NCI-H1436 treated with DMSO at 0.1 percent for 48 hours (cell line): Measurements from ENCODE around the gene CGN.
"Not testable (repeated sequence)": the region's sequence is repeated elsewhere in the genome, so short reads cannot be mapped to it uniquely, and the experiment has no call there.

Experiments
- DNase-seq: peaks from one replicate; lab custom pipeline; 2025; lab: John Stamatoyannopoulos, UW

The CGN gene

DNA sequence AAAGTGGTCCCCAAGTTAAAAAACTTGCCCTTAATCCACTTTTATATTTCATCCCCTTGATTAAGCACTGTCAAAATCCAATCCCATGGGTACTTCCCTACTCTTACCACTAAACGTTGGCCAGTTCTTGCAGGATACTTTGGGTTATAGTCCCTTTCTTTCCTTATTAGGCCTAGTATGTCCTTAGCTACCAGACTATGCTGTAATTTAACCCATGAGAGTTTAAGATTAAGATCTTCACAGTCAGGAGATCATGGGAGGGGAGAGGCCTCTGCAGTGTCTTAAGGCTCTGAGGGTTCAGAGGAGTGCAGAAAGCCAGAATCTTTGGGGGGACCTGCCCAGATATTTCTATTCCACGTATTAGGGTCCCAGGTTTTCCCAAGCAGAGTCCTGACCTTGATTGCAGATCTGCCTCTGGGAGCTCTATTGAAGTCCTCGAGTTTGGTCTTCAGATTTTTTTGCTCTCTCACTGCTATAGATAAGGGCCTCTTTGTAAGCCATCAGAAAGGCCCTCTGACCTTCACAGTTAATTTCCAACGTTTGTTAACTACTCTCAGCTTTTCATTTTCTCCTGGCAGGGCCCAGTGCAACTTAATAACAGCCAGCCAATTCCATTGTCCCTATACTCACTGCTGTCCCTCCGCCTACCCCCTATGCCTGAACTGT lies 9.0 kb upstream of the CGN start:
- DNase-seq = no peak

DNA sequence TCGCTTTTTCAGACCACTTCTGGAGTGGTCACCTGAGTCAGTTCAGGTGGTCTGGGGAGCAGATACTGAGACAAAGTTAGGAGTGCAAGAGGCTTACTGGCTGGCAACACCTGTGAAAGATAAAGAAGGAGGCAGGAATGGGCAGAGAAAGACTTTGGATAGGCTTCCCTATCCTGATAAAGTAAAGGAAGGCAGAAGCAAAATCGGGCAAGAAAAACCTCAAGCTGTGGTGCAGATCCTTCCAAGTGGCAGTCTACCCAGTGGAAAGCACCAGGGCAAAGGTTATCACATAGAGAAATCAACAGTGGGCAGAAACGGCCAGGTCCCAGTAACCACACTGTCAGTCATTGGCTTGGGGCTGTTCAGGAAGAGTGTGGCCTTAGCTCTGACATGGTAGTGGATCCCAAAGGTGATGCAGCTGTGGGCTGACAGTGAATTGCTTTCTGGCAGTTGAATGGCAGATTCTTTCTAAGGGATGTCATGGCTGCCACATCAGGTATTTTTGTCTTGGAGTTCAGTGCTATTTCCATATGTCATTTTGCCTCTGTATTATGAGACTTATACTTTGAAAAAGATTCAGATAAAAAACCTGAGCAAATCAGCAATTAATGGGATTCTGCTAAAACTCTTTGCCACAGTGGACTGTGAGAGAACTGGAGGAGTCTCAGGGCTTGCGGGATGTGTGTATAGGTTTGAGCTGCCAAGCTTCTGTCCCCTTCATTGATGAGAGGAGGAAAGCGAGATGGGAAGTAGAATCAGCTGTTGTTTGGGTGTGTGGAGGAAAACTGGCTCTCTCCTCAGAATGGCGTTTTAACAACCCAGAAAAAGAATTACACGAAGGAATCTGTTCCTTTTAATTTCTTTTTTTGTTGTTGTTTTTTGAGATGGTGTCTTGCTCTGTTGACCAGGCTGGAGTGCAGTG lies 8.1 kb upstream of the CGN start:
- DNase-seq = no peak

DNA sequence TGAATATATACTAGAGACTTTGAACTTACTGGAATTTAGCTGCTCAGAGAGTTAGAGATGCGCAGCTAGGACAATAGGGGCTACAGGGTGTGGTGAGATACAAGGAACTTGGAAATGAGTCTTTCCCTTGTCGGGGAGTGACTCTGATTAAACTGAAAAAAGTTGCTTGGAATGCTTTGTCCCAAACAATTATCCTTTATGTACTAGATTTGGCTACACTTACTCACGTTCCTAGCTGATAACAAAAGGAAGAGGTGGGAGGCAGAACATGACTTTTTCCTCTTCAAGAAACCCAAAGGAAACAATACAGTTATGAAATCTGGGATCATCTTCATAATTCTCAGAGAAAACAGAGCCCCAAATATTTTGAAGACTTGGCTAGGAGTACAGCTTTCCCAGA lies 6.9 kb upstream of the CGN start:
- DNase-seq = no peak

DNA sequence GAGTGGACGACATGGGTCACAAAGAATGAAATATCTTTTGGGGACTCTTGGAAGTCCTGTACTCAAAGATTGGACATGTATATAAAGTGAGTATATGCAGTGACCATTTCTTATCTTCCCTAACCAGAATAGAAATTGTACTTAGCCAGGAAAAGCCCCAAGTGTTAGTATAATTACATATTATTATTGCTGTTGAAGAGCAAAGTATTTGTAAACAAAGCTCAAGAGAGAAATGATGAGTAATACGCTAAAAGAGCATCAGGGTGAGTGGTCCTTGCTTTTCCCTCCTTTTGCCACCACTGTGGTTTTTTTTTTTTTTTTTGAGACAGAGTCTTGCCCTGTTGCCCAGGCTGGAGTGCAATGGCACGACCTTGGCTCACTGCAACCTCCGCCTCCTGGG lies 6.4 kb upstream of the CGN start:
- no peak for DNase-seq

DNA sequence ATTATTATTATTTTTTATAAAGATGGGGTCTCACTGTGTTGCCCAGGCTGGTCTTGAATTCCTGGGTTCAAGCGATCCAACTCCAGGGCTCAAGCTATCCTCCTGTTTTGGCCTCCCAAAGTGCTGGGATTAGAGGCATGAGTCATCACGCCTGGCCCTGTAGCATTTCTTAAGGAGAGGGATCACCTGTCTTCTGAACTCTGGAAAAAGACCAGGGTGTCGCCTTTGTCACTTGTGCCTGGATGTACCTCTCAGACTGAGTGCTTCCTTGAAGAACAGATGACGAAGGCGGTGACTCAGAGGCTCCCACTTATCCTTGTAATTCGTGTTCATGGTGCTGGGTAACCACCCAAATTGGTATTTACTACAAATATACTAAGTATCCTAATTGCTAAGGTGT lies 2.4 kb upstream of the CGN start:
- DNase-seq = no peak

DNA sequence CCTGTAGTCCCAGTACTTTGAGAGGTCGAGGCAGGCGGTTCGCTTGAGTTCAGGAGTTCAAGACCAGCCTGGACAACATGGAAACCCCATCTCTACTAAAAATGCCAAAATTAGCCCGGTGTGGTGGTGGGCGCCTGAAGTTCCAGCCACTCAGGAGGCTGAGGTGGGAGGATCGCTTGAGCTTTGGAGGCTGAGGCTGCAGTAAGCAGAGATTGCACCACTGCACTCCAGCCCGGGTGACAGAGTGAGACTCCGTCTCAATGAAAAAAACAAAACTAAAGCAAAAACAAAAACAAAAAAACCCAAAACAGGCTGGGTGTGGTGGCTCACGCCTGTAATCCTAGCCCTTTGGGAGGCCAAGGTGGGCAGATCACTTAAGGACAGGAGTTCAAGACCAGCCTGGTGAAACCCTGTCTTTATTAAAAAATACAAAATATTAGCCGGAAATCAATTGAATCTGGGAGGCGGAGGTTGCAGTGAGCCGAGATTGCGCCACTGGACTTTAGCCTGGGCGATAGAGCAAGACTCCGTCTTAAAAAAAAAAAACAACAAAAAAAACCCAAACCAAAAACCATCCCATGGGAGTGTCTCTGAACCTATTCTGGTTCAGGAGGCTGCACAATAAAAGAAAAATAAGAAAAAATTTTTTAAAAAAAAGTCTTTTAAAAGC lies 1.7 kb upstream of the CGN start:
- DNase-seq = no peak

DNA sequence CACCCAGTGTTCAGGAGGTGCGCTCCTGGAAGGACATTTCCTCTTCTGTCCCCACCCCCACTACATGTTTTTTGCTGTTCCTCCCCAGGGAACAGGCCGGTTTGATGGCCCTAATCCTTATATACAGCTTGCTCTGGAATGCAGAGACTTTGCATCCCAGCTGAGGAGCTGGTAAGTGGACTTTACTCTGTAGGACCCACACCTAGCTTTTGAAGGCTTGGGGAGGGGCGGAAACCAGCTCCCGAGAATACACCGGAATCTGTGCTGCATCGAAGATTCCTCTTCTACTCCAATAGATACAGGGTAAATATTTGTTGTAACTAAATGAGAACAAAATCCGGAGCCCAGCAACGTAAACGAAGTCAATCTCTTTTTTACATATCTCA lies 1.2 kb upstream of the CGN start:
- DNase-seq = no peak

DNA sequence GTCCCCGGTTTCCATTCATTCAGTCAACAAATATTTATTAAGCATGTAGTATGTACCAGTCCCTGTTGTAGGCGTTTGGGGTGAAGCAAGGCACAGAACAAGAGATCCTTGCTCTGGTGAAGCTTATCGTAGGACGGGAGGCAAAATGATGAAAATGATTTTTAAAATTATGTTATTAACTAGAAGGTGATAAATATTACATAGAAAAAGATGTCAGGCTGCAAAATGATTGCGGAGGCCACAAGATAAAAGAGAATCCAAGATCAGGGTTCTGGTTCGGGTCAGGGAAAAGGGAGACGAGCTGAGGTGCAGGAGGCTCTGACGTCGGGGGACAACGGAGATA lies 602 bp upstream of the CGN start:
- DNase-seq = no peak

DNA sequence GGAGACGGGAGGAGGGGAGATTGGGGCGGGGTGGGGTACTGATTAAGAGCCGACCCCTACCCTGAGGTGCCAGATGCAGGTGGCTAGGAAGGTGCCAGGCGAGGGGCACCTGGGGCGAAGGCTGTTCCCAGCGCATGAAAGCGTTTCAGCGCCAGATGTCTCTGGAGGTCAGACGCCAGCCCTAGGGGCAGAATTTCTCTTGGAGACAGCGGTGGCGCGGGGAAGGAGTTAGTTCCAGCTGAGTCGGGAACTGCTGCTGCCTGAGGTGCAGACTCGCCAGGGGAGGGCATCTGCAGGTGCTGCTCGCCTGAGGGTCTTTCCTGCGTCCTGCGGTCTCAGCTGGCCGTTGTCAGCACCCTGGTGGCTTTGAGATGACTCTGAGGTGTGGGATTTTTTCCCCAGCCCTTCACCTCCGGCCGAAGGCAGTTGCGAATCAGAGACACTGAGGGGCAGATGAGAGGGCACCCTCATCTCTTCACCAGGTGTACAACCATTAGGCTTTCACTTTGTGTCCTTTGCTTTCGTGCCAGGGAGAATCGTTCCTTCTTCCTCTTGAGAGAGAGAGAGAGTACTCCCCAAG lies 539 bp downstream of the CGN start:
- no peak for DNase-seq

DNA sequence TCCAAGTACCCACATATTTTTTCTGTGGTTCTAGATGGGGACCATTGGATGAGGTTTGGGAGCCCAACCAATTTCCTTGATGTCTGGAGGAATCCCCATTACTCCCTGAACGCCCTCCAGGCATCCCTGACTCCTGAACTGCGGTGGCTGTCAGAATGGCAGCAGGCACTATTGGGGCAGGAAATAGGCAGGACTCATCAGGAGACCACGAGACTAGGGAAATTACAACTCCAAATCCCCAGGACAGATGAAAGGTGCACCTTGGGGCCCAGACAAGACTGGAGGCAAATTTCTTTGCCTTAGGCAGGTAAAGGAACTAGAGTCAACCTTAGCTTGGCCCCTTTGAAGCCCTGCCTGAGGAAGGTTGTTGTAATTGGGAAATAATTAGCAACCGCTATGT lies 1.1 kb downstream of the CGN start:
- DNase-seq = no peak

DNA sequence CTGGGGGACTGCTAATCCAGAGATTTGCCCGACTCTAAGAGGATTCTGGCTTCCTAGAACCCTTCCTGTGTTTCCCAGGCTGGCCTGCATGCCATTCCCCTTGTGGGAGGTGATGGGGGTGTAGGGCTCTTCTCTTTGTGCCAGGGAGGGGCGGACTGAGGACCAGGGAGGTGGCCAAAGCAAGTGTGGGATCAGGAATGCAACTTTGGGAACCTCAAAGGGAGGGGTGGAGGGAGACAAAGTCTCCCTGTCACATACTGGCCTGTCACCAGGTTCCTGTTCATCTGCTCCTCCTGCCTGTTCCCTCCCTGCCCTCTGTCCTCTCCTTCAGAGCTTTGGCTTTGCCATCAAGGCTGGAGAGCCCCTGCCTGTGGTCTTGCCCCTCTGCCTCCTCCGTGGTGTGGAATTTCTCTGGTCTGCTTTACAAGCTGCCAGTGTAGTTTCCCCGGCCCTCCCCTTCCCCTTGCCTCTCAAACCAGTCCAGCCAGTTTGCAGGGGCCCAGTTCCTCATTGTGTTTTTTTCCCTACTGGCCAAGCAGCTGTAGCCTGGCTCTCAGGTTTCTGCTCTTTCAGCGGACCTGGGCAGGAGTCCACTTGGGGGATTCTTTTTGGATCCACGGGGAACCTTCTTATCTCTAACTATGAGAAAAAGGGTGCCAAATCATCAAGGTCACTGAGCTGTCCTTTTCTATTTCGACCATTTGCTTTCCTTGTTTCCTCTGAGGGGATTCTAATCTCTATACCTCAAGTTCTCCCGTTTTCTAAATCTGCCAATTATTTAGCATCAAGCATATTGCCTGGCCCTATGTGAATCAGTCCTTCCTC lies 1.8 kb downstream of the CGN start:
- DNase-seq = no peak

DNA sequence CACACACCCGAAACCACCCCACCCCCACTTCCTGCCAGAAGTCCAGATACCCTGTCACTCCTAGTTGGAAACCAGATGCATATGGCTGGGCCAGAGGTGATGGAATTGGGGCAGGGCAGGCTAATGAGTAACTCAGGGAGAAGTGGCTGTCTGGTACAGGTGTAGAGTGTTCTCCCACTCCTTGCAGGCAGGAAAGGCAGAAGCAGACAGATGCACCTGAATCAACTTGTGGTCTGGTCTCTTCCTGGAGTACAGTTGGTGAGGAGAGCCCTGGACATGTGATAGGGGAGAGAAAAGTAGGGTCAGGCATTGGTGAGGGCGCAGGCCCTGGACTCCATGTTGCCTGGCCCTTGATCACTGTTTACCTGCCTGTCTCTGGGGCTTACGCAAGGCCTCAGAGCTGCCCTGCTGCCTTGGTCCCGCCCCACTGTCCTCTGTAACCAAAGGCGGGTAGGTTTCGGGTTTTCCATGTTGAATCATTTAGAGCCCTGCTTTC lies 2.5 kb downstream of the CGN start:
- no peak for DNase-seq

DNA sequence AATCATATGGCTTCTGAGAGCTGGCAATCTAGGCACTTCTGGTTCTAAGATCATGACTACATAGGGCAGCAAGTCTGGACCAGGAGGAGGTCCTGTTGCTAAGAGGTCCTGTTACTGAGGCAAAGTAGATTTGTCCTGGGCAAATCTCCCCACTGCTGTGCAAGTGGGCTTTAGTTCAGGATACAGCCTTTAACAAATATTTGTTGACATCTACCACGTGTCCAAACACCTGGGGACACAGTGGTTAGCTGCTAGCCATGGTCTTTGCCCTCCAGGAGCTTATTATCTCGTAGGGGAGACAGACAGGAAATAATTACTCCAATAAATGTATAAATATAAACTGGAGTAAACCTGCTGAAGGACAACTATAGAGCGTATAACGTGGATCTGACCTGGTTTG lies 3.2 kb downstream of the CGN start:
- DNase-seq = no peak

DNA sequence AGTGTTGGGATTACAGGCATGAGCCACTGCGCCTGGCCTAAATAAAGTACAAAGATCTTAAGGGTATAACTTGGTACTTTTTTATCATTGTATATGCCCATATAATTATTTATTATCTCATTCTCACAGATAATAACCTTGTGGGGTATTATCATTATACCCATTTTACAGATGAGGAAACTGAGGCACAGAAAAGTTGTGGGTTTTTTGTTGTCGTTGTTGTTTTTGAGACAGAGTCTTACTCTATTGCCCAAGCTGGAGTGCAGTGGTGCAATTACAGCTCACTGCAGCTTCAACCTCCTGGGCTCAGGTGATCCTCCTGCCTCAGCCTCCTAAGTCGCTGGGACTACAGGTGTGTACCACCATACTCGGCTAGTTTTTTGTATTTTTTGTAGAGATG lies 4.1 kb downstream of the CGN start:
- no peak for DNase-seq

DNA sequence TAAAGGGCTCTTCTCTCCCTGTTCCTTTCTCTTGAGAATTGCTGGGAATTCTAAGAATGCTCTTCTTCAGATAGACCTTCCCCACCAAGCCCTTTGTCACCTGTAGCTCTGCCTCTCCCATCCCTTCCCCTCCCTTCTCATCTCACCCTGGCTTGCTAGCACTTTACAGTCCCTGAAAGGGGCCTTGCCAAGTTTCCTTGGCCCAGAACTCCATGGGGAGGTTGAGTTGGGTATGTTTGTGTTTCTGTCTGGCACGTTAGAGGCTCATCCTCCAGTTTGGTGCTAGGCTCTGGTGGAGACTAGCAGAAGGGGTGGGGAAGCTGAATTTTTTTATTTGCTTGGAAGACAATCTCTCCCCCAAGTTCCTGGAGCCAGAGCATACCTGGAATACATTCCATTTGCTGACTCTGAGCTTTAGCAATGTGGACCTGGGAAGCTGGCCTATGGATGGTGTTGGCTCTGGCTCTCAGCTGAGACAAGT lies 4.9 kb downstream of the CGN start:
- no peak for DNase-seq

DNA sequence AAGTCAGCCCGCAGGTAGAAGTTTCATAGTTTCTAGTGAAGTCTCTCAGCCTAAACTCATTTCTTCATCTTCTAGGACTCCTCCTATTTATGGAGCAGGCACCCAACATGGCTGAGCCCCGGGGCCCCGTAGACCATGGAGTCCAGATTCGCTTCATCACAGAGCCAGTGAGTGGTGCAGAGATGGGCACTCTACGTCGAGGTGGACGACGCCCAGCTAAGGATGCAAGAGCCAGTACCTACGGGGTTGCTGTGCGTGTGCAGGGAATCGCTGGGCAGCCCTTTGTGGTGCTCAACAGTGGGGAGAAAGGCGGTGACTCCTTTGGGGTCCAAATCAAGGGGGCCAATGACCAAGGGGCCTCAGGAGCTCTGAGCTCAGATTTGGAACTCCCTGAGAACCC lies 7.2 kb downstream of the CGN start:
- DNase-seq = no peak

DNA sequence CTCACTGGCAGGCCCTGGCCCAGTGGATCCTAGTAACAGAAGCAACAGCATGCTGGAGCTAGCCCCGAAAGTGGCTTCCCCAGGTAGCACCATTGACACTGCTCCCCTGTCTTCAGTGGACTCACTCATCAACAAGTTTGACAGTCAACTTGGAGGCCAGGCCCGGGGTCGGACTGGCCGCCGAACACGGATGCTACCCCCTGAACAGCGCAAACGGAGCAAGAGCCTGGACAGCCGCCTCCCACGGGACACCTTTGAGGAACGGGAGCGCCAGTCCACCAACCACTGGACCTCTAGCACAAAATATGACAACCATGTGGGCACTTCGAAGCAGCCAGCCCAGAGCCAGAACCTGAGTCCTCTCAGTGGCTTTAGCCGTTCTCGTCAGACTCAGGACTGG lies 7.7 kb downstream of the CGN start:
- DNase-seq = no peak

DNA sequence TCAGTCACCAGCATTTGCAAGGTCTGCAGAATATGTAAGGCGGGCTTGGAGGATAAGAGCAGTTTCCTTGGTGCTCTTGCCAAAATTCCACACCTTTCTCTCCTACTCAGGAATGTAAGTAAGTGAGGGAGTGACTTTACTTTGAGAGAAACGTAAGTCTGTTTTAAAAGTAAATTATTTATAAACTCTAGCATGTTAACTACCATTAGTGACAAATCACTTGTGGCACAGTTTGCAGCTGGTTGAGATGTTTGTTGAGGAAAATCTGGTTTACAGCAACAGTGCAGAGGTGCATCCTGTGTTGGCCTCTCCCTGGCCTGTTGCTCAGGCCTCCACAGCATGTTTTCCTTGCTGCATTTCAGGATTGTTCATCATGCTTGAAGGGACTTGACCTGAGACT lies 8.5 kb downstream of the CGN start:
- no peak for DNase-seq

DNA sequence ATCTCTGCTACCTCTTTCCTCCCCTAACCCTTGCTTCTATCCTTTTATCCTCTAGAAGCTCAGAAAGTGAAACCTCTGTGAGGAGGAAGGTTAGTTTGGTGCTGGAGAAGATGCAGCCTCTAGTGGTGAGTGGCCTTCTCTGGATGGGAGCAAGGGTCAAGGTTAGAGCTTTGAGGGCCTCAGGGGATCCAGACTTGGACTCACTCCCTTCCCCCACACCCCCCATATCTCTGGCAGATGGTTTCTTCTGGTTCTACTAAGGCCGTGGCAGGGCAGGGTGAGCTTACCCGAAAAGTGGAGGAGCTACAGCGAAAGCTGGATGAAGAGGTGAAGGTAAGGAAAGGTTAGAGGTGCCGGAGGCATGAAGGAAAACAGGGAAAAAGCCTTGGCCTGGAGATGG lies 9.2 kb downstream of the CGN start:
- DNase-seq = no peak

DNA sequence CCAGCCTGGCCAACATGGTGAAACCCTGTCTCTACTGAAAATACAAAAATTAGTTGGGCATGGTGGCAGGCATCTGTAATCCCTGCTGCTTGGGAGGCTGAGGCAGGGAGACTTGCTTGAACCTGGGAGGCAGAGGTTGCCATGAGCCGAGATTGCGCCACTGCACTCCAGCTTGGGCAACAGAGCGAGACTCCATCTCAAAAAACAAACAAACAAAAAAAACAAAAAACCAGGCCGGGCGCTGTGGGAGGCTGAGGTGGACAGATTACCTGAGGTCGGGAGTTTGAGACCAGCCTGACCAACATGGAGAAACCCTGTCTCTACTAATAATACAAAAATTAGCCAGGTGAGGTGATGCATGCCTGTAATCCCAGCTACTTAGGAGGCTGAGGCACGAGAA lies 11.2 kb downstream of the CGN start:
- not testable (repeated sequence) for DNase-seq

DNA sequence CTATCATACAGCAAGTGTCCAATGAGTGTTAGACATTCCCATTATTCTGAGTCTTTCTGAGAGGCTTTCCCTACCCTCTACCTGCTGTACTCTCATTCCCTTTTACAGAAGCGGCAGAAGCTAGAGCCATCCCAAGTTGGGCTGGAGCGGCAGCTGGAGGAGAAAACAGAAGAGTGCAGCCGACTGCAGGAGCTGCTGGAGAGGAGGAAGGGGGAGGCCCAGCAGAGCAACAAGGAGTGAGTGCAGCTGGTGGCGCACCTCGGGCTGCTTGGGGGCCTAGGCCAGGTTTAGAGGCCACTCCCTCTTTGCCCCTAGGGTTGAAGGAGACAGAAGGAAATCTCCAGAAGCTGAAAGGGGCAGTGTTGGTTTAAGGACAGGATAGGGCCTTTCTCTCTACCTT lies 12.1 kb downstream of the CGN start:
- no peak for DNase-seq

DNA sequence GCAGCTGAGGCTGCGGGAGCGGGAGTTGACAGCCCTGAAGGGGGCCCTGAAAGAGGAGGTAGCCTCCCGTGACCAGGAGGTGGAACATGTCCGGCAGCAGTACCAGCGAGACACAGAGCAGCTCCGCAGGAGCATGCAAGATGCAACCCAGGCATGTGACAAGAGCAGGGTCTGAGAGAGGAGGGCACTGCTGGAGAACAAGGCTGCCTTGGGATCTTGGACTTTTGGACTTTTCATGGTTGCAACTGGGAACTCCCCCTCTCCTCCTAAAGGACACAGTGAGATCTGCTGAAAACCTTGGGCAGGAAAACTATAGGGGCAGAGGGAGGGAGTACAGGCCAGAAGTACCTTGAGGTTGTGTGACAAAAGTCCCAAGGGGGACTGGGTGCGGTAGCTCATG lies 13.5 kb downstream of the CGN start:
- no peak for DNase-seq
